GM10266 (cell line): ENCODE data around the gene KCNIP1.

Experiments
- DNase-seq: peaks from one replicate; pipeline ENCODE4 v3.0.0; 2012; ENCODE audit errors: extremely low spot score
- CTCF ChIP-seq: IDR thresholded peaks from 2 replicates; pipeline ENCODE4 v1.5.1; 2012; ENCODE audit warnings: mild to moderate bottlenecking, low read depth; ENCODE audit not compliant: control insufficient read depth, insufficient read depth; ENCODE audit errors: missing control alignments

The KCNIP1 gene

GRCh38 chr5:170715141-170715540 lies 211.3 kb downstream of the KCNIP1 start:
- no peak for TF ChIP-seq CTCF
- DNase-seq, result no peak

GRCh38 chr5:170716396-170716795 lies 212.6 kb downstream of the KCNIP1 start:
- TF ChIP-seq CTCF, result no peak
- DNase-seq, result no peak

- no peak for TF ChIP-seq CTCF
- DNase-seq, result no peak
These were observed 215.7 kb downstream of the KCNIP1 start for GRCh38 chr5:170719551-170719950.

- no peak for TF ChIP-seq CTCF
These were observed 216.4 kb downstream of the KCNIP1 start for GRCh38 chr5:170720179-170720578.

GRCh38 chr5:170720984-170721383 lies 217.2 kb downstream of the KCNIP1 start:
- DNase-seq, result no peak
- no peak for TF ChIP-seq CTCF

More at GRCh38 chr5:170720179-170720578, 216.4 kb downstream of the KCNIP1 start:
- no peak for DNase-seq

- DNase-seq, result no peak
- no peak for TF ChIP-seq CTCF
These were observed 217.9 kb downstream of the KCNIP1 start for GRCh38 chr5:170721681-170722080.

- no peak for TF ChIP-seq CTCF
- DNase-seq, result no peak
These were observed 218.5 kb downstream of the KCNIP1 start for GRCh38 chr5:170722316-170722715.
